Tibial nerve (tissue), 4 donors: ENCODE measurements around the gene THRA. TPM values are rescaled to one million over a fixed set of nuclear protein-coding genes. Genes with fewer than 3 reads are reported as not detected.

ENCODE experiments used
- DNase-seq, 2 donors: peaks; one replicate each; pipeline ENCODE4 v3.0.0-alpha.2; 2019; ENCODE audit warnings: low spot score in 2 of 2
- H3K27ac ChIP-seq, 4 donors: fragments of 200-600 bp; sonication (generic) in 3 of 4; one replicate each; pipeline ENCODE4 v1.5.1; 2017 to 2019; ENCODE audit warnings: mild to moderate bottlenecking in 1 of 4
- H3K27me3 ChIP-seq, 2 donors: fragments of 200-600 bp; sonication (generic) in 1 of 2; one replicate each; pipeline versions ENCODE4 v1.5.1 to v1.6.0; 2017 to 2019
- H3K36me3 ChIP-seq, 3 donors: fragments of 200-600 bp; sonication (generic); one replicate each; pipeline ENCODE4 v1.5.1; 2018 to 2019
- H3K4me1 ChIP-seq, 4 donors: fragments of 200-600 bp; sonication (generic) in 3 of 4; one replicate each; pipeline ENCODE4 v1.5.1; 2017 to 2019
- H3K4me3 ChIP-seq, 4 donors: fragments of 200-600 bp; sonication (generic) in 3 of 4; one replicate each; pipeline ENCODE4 v1.5.1; 2017 to 2019; ENCODE audit warnings: mild to moderate bottlenecking in 1 of 4, moderate library complexity in 1 of 4
- H3K9me3 ChIP-seq, 4 donors: fragments of 200-600 bp; sonication (generic) in 3 of 4; one replicate each; pipeline ENCODE4 v1.5.1; 2017 to 2019
- EP300 ChIP-seq, 2 donors: sonication (generic); formaldehyde crosslinking; IDR thresholded peaks; one replicate each; pipeline ENCODE4 v1.6.1; 2017; ENCODE audit warnings: antibody characterized with exemption in 2 of 2, mild to moderate bottlenecking in 1 of 2
- POLR2A ChIP-seq, 2 donors: fragments of 450-650 bp; IDR thresholded peaks; one replicate each; pipeline ENCODE4 v1.6.1; 2017; ENCODE audit warnings: antibody characterized with exemption in 2 of 2, mild to moderate bottlenecking in 2 of 2, moderate library complexity in 2 of 2
- WGBS, 2 donors: methylation state at CpG; one replicate each; pipeline ENCODE4 v1.1.5; 2018; 5-methylcytosine and 5-hydroxymethylcytosine counted together
- total RNA-seq, 4 donors: library from RNA; depleted of rRNA; stranded (reverse); fragments of >200 nt; gene quantifications; one replicate each; pipeline ENCODE4 v1.1.0, GENCODE V29; 2016
- TF ChIP-seq, protein P1 (sequence below), 5 experiments: fragments of 200-600 bp in 3 of 5; fragments of 450-650 bp in 2 of 5; sonication (generic) in 3 of 5; IDR thresholded peaks; one replicate each; pipeline ENCODE4 v1.5.1; 2016 to 2019; ENCODE audit warnings: antibody characterized with exemption in 5 of 5, mild to moderate bottlenecking in 3 of 5, moderate library complexity in 2 of 5

Gene THRA, protein sequence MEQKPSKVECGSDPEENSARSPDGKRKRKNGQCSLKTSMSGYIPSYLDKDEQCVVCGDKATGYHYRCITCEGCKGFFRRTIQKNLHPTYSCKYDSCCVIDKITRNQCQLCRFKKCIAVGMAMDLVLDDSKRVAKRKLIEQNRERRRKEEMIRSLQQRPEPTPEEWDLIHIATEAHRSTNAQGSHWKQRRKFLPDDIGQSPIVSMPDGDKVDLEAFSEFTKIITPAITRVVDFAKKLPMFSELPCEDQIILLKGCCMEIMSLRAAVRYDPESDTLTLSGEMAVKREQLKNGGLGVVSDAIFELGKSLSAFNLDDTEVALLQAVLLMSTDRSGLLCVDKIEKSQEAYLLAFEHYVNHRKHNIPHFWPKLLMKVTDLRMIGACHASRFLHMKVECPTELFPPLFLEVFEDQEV
- 10 to 100 TPM; 65.4 to 86.1 (median 78.4) TPM for total RNA-seq

DNA sequence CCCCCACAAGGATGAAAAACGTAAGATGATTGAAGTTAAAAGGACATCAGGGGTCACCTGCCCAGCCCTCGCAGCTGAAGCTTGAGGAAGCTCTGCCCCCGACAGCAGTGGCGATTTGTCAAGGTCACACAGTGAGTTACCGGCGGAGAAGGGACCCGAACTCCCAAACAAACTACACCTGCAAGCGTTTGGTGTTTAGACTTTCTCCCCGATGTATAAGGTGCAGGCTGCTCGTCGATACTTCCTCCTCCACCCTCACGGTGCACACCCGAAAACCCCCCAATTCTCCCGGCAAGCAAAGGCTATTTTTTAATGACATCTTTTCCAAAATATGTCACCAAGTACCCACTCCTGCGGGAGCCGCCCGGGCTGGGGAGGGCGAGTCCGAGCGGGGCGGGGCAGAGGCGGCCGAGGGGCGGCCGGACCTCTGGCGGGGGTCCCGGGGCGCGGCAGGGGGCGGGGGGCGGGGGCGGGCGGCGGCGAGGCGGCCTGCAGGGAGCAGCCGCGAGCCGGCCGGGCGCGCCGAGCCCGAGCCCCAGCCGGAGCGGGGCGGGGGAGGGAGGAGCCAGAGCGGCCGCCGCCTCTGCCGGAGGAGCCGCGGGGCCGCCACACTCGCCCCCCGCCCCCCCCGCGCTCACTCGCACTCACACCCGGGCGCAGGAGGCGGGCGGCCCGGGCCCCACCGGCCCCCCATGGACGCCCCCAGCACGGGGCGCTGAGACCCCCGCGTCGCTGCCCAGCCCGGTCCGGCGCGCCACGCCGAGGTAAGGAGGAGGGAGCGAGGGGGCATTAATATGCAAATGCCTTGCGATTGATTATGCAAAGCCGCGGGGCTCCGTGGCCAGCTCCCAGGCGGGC is at the start of gene THRA:
TSS of gene THRA (plus strand) at position 637 of the 858 bp plus-strand sequence. CDS start 11,524 bp downstream, outside the sequence.
- H3K27ac ChIP-seq: peak within 1 kb of the TSS; percentile 94 to 98 (median 96)
- H3K9me3 ChIP-seq: no peaks in the 10 kb centered on the region
- H3K36me3 ChIP-seq: peaks cover 0 to 3% (median 0%) of the 10 kb centered on the region in 3 donors
- peak; percentile 55 for DNase-seq
- H3K27me3 ChIP-seq: no peaks in the 10 kb centered on the region
- peak within 1 kb of the TSS; percentile 82 to 100 (median 92) for H3K4me3 ChIP-seq
- peaks cover 0 to 67% (median 36%) of the 10 kb centered on the region in 4 donors for H3K4me1 ChIP-seq
- peak; percentile 50 to 64 for TF ChIP-seq POLR2A (IDR thresholded peaks at IDR 0.05)
- no peak for TF ChIP-seq EP300 (IDR thresholded peaks at IDR 0.05)
- TF ChIP-seq, protein P1, sequence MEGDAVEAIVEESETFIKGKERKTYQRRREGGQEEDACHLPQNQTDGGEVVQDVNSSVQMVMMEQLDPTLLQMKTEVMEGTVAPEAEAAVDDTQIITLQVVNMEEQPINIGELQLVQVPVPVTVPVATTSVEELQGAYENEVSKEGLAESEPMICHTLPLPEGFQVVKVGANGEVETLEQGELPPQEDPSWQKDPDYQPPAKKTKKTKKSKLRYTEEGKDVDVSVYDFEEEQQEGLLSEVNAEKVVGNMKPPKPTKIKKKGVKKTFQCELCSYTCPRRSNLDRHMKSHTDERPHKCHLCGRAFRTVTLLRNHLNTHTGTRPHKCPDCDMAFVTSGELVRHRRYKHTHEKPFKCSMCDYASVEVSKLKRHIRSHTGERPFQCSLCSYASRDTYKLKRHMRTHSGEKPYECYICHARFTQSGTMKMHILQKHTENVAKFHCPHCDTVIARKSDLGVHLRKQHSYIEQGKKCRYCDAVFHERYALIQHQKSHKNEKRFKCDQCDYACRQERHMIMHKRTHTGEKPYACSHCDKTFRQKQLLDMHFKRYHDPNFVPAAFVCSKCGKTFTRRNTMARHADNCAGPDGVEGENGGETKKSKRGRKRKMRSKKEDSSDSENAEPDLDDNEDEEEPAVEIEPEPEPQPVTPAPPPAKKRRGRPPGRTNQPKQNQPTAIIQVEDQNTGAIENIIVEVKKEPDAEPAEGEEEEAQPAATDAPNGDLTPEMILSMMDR (IDR thresholded peaks at IDR 0.05): peak in 3 of 5 experiments; percentile 24 to 84 (median 44)
- WGBS, 2 donors: 2% methylated on average over 22 to 35 of the region's 83 CpGs

DNA sequence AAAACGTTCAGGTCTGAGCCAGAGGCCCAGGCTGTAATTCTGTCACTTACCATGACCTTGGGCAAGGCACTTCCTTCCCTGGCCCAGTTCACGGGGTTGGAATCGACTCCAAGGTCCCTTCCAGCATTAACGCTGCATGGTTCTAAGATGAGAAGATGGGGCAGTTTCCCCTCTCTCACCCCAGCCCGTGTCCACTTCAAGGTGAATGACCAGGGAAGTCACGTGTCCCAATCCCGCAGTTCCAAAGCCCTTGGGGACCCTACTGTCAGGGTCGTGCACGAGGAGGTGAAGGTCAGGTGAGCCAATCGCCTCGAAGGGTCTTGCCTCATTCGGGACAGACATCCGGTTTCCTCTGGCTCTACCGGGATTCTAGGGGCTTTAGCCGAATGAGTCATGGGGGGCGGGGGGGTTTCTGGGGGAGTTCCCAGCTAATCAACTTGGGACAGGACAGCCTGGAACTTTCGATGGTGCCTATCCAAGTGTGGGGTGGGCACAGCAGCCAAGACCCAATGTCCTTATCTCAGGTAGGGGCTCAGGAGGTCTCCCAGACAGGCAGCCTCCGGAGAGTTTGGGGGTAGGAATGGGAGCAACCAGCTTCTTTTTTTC is 48.3 kb upstream of the THRA start:
- no peak for DNase-seq
- Histone ChIP-seq H3K36me3 (peaks cover 0 to 9% (median 0%) of the 10 kb centered on the region in 3 donors), H3K9me3 (no peaks in the 10 kb centered on the region), H3K27ac (peak overlapping the region in 2 of 4 donors; percentile 3 to 67), H3K4me3 (no peak overlapping the region), H3K27me3 (no peaks in the 10 kb centered on the region), H3K4me1 (peaks cover 0 to 43% (median 10%) of the 10 kb centered on the region in 4 donors)
- TF ChIP-seq, protein P1 (IDR thresholded peaks at IDR 0.05): no peak
- TF ChIP-seq POLR2A (IDR thresholded peaks at IDR 0.05): no peak
- no peak for TF ChIP-seq EP300 (IDR thresholded peaks at IDR 0.05)
- WGBS, 2 donors: 38 to 40% methylated on average over 10 to 18 of the region's 18 CpGs

DNA sequence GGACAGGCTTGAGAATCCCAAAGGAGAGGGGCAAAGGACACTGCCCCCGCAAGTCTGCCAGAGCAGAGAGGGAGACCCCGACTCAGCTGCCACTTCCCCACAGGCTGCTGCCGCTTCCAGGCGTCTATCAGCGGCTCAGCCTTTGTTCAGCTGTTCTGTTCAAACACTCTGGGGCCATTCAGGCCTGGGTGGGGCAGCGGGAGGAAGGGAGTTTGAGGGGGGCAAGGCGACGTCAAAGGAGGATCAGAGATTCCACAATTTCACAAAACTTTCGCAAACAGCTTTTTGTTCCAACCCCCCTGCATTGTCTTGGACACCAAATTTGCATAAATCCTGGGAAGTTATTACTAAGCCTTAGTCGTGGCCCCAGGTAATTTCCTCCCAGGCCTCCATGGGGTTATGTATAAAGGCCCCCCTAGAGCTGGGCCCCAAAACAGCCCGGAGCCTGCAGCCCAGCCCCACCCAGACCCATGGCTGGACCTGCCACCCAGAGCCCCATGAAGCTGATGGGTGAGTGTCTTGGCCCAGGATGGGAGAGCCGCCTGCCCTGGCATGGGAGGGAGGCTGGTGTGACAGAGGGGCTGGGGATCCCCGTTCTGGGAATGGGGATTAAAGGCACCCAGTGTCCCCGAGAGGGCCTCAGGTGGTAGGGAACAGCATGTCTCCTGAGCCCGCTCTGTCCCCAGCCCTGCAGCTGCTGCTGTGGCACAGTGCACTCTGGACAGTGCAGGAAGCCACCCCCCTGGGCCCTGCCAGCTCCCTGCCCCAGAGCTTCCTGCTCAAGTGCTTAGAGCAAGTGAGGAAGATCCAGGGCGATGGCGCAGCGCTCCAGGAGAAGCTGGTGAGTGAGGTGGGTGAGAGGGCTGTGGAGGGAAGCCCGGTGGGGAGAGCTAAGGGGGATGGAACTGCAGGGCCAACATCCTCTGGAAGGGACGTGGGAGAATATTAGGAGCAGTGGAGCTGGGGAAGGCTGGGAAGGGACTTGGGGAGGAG is 47.5 kb upstream of the THRA start, which contains the start of gene CSF3:
TSS of gene CSF3 (plus strand) at position 436 of the 993 bp plus-strand sequence. CDS start at position 471, 35 bp downstream.
- WGBS, 2 donors: 60% methylated on average over 19 to 20 of the region's 20 CpGs

More for the DNA sequence above, 47.5 kb upstream of the THRA start, which contains the start of gene CSF3:
- Histone ChIP-seq H3K4me1 (peaks cover 0 to 51% (median 10%) of the 10 kb centered on the region in 4 donors), H3K36me3 (peaks cover 0 to 18% (median 0%) of the 10 kb centered on the region in 3 donors), H3K27me3 (no peaks in the 10 kb centered on the region), H3K27ac (peak within 1 kb of the TSS in 2 of 4 donors; percentile 17 to 67), H3K4me3 (no peak within 1 kb of the TSS), H3K9me3 (no peaks in the 10 kb centered on the region)
- no peak for TF ChIP-seq EP300 (IDR thresholded peaks at IDR 0.05)
- no peak for TF ChIP-seq POLR2A (IDR thresholded peaks at IDR 0.05)
- TF ChIP-seq, protein P1 (IDR thresholded peaks at IDR 0.05): no peak
- no peak for DNase-seq
